ENCODE measurements around the gene AKAP6.

AKAP6 gene

GRCh38 chr14:32817780-32818179 is 488.7 kb downstream of the AKAP6 start:
- no peak overlapping the region for H3K27ac ChIP-seq (ENCODE audit: low read depth, low read length, poor library complexity, severe bottlenecking)
- no peaks in the 10 kb centered on the region for H3K79me2 ChIP-seq (ENCODE audit: insufficient read depth, low read length)
- no peaks in the 10 kb centered on the region for H3K9me2 ChIP-seq (ENCODE audit: low read depth, low read length)
- H3K36me3 ChIP-seq (ENCODE audit: insufficient read depth, low read length): no peaks in the 10 kb centered on the region
- no peak overlapping the region for H2AFZ ChIP-seq (ENCODE audit: low read length)
- H3F3A ChIP-seq (ENCODE audit: insufficient read depth, low read length): no peaks in the 10 kb centered on the region
- no peak for TF ChIP-seq CTCF (IDR thresholded peaks at IDR 0.05; ENCODE audit: low read length)
- no peak for TF ChIP-seq EZH2 (IDR thresholded peaks at IDR 0.05; ENCODE audit: borderline replicate concordance, low read length)
- no peaks in the 10 kb centered on the region for H3K9me3 ChIP-seq (ENCODE audit: low read length)
- no peak overlapping the region for H3K4me2 ChIP-seq (ENCODE audit: low read length)
- no peaks in the 10 kb centered on the region for H3K4me1 ChIP-seq (ENCODE audit: insufficient read depth, low read length, severe bottlenecking)
- H4K20me1 ChIP-seq (ENCODE audit: insufficient read depth, low read length): no peaks in the 10 kb centered on the region
- H3K4me3 ChIP-seq (ENCODE audit: low read depth, low read length, poor library complexity, severe bottlenecking): no peak overlapping the region
- H3K9ac ChIP-seq (ENCODE audit: low read length): no peak overlapping the region
- H3K27me3 ChIP-seq (ENCODE audit: insufficient read depth, low read length): no peaks in the 10 kb centered on the region

- H3K79me2 ChIP-seq (ENCODE audit: insufficient read depth, low read length): no peaks in the 10 kb centered on the region
- H3K4me3 ChIP-seq (ENCODE audit: low read depth, low read length, poor library complexity, severe bottlenecking): no peak overlapping the region
- H3K36me3 ChIP-seq (ENCODE audit: insufficient read depth, low read length): no peaks in the 10 kb centered on the region
- H3K4me1 ChIP-seq (ENCODE audit: insufficient read depth, low read length, severe bottlenecking): no peaks in the 10 kb centered on the region
- no peak overlapping the region for H3K27ac ChIP-seq (ENCODE audit: low read depth, low read length, poor library complexity, severe bottlenecking)
- H2AFZ ChIP-seq (ENCODE audit: low read length): no peak overlapping the region
- no peaks in the 10 kb centered on the region for H4K20me1 ChIP-seq (ENCODE audit: insufficient read depth, low read length)
- no peaks in the 10 kb centered on the region for H3K9me3 ChIP-seq (ENCODE audit: low read length)
- H3K4me2 ChIP-seq (ENCODE audit: low read length): no peak overlapping the region
- no peaks in the 10 kb centered on the region for H3K9me2 ChIP-seq (ENCODE audit: low read depth, low read length)
- no peak for TF ChIP-seq EZH2 (IDR thresholded peaks at IDR 0.05; ENCODE audit: borderline replicate concordance, low read length)
- no peak for TF ChIP-seq CTCF (IDR thresholded peaks at IDR 0.05; ENCODE audit: low read length)
- H3K27me3 ChIP-seq (ENCODE audit: insufficient read depth, low read length): no peaks in the 10 kb centered on the region
- no peaks in the 10 kb centered on the region for H3F3A ChIP-seq (ENCODE audit: insufficient read depth, low read length)
- no peak overlapping the region for H3K9ac ChIP-seq (ENCODE audit: low read length)
Measured at GRCh38 chr14:32818581-32818980, 489.5 kb downstream of the AKAP6 start.

- Histone ChIP-seq H3K36me3 (ENCODE audit: insufficient read depth, low read length) (no peaks in the 10 kb centered on the region), H4K20me1 (ENCODE audit: insufficient read depth, low read length) (no peaks in the 10 kb centered on the region), H3K9me2 (ENCODE audit: low read depth, low read length) (no peaks in the 10 kb centered on the region), H3K4me2 (ENCODE audit: low read length) (no peak overlapping the region), H3K4me3 (ENCODE audit: low read depth, low read length, poor library complexity, severe bottlenecking) (no peak overlapping the region), H3K4me1 (ENCODE audit: insufficient read depth, low read length, severe bottlenecking) (no peaks in the 10 kb centered on the region), H3K27me3 (ENCODE audit: insufficient read depth, low read length) (0 out of 2 replicates have a peak, but pooled peaks cover 3% of the 10 kb centered on the region), H2AFZ (ENCODE audit: low read length) (no peak overlapping the region), H3F3A (ENCODE audit: insufficient read depth, low read length) (no peaks in the 10 kb centered on the region), H3K9ac (ENCODE audit: low read length) (no peak overlapping the region), H3K79me2 (ENCODE audit: insufficient read depth, low read length) (no peaks in the 10 kb centered on the region), H3K9me3 (ENCODE audit: low read length) (no peaks in the 10 kb centered on the region), H3K27ac (ENCODE audit: low read depth, low read length, poor library complexity, severe bottlenecking) (no peak overlapping the region)
- TF ChIP-seq CTCF (IDR thresholded peaks at IDR 0.05; ENCODE audit: low read length): no peak
Measured at GRCh38 chr14:32820181-32820580, 491.1 kb downstream of the AKAP6 start.
